HUDEP-2 (cell line): ENCODE data around the gene FBF1.
"Not testable (repeated sequence)": the region's sequence is repeated elsewhere in the genome, so short reads cannot be mapped to it uniquely, and the experiment has no call there.

Source experiments
- DNase-seq, 76 experiments: peaks; one replicate each; lab custom pipeline; 2025; ENCODE audit not compliant: unreplicated experiment in 76 of 76; lab: John Stamatoyannopoulos, UW

Gene FBF1, protein sequence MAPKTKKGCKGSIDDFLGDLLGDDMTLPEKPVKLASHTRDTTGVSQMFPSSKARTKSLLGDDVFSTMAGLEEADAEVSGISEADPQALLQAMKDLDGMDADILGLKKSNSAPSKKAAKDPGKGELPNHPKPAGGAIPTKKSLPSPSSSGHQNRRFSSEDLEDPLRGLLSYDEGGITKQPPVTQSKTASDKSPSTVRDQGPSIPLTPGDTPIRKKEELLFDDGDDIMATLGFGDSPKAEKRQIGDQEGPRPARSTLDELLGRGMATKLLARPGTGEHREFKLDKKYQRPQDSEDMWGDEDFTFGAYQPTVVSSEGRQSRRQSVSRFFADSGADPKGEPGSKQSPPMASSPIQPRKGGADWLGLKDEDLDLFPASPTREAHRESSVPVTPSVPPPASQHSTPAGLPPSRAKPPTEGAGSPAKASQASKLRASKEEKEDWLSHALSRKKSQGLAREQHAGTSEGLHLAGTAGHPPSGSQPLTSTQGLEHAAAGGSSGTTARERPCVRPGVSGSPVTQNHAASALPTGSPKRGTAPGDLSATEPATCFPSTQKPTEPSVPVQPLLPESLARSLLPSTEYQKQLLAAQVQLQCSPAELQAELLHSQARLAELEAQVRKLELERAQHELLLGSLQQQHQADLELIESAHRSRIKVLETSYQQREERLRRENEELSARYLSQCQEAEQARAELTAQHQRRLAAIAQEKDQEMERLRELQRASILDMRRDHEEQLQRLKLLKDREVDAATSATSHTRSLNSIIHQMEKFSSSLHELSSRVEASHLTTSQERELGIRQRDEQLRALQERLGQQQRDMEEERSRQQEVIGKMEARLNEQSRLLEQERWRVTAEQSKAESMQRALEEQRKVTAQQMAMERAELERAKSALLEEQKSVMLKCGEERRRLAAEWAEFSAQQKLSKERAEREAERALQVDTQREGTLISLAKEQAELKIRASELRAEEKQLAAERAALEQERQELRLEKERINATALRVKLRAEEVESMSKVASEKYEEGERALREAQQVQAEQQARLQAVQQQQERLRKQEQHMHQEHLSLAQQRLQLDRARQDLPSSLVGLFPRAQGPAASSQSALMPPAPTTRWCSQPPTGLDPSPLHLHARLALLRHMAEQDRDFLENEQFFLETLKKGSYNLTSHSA

GRCh38 chr17:75940727-75941441 lies at the start of gene FBF1:
Gene FBF1, minus strand, starts transcription at chr17:75941042. Its CDS starts 2,893 bp downstream, at chr17:75938149.
- peak; percentile 18 to 97 (median 87) for DNase-seq

- DNase-seq, result peak in 2 of 76 experiments; percentile 14 to 20
These were observed 46.2 kb upstream of the FBF1 start for GRCh38 chr17:75987041-75987440.

- no peak for DNase-seq
These were observed 45.1 kb upstream of the FBF1 start for GRCh38 chr17:75985986-75986385.

- peak in 65 of 76 experiments; percentile 13 to 87 (median 59) for DNase-seq
These were observed 42.8 kb upstream of the FBF1 start for GRCh38 chr17:75983501-75984181.

GRCh38 chr17:75981019-75981615 lies 40.3 kb upstream of the FBF1 start:
- DNase-seq, result no peak

DNA sequence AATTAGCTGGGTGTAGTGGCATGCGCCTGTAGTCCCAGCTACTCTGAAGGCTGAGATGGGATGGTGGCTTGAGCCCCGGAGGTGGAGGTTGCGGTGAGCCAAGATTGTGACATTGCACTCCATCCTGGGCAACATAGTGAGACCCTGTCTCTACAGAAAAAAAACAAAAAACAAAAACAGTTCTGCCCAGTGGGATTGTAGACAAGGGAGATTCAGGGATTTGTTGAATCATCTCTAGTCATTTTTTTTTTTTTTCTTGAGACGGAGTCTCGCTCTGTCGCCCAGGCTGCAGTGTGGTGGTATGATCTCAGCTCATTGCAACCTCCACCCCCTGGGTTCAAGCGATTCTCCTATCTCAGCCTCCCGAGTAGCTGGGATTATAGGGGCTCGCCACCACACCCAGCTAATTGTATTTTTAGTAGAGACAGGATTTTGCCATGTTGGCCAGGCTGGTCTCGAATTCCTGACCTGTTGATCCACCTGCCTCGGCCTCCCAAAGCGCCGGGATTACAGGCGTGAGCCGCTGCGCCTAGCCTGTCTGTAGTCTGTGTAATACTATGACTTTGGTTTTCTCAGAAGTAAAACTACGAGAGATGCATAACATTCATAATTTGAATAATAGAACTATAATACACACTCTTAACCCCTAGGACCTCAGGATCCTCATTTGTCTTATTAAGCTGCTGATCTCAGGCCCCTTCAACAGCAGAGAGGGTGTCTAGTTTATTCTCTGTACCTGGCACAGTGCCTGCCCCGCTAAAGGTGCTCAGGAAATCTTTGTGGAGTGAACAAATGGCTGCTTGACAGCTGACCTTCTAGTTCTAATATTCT lies 39.6 kb upstream of the FBF1 start:
- no peak for DNase-seq

- peak in 2 of 76 experiments; percentile 47 to 50 for DNase-seq
These were observed 38.9 kb upstream of the FBF1 start for GRCh38 chr17:75979705-75980187.

DNA sequence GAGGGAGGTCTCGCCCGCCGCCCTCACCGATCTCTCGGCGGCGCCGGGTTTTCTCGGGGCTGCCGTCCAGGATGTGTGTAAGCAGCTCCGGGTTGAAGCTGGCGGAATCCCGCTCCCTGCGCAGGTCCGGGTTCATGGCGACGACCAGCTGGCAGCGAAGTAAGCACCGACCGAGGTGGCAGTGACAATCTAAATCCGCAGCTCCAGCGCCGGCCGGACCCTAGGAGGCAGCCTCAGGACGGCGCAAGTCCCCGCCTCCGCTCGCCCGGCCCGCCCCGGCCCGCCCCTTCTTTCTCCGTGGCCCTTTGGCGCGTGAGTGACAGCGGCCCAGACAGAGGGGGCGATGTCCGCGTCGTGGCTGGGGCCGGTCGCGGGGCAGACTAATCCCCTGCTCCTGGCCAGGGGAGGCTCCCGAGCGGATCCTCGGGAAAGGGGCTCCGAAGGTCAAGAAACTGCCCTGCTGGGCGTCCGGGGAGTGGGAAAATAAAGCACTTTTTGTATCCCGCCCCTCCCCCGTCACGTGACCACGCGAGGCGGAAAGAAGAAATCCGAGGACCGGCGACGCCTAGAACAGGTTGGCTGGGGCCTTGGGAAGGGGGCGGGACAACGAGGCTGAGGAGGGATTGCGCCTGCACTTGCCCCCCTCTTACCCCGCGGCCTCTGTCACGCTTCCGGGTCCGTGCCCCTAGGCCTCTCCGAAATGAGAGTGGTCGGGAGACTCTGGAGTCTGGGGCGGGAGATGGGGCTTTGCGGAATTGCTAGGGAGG lies 38.3 kb upstream of the FBF1 start, which contains the start of the genes ACOX1 and TEN1:
Gene ACOX1, minus strand, starts transcription at position 229 of the 767 bp plus-strand sequence. Its CDS starts 93 bp downstream, at position 136.
Gene TEN1, plus strand, starts transcription at position 303 of the 767 bp plus-strand sequence. CDS start 6,953 bp downstream, outside the sequence.
- DNase-seq, result peak in 75 of 76 experiments; percentile 30 to 98 (median 89)

- DNase-seq, result peak in 36 of 76 experiments; percentile 10 to 77 (median 46)
These were observed 35.5 kb upstream of the FBF1 start for GRCh38 chr17:75976175-75976848.

DNA sequence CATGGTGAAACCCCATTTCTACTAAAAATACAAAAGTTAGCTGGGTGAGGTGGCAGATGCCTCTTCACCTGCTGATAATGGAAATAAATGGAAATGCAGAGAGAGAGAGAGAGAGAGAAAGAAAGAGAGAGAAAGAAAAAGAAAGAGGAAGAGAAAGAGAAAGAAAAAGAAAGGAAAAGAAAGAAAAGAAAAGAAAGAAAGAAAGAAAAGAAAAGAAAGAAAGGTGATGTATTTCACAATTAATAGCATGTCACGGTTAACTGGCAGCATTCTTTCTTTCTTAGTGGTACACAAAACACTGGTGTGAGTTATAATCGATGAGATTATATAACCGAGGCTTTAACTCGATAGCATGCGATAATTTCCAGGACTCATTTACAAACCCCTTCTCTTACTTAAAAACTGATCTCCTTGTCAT lies 34.9 kb upstream of the FBF1 start:
- no peak for DNase-seq

DNA sequence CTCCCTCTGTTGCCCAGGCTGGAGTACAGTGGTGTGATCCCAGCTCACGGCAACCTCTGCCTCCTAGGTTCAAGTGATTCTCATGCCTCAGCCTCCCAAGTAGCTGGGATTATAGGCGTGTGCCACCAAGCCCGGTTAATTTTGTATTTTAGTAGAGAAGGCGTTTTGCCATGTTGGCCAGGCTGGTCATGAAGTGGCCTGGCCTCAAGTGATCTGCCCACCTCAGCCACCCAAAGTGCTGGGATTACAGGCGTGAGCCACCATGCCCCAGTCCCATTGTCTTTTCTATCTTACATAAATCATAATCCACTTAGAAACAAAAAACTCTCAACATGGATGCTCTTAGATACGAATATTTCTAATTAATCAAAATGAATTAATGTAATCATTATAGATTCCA lies 34.3 kb upstream of the FBF1 start:
- not testable (repeated sequence) for DNase-seq

DNA sequence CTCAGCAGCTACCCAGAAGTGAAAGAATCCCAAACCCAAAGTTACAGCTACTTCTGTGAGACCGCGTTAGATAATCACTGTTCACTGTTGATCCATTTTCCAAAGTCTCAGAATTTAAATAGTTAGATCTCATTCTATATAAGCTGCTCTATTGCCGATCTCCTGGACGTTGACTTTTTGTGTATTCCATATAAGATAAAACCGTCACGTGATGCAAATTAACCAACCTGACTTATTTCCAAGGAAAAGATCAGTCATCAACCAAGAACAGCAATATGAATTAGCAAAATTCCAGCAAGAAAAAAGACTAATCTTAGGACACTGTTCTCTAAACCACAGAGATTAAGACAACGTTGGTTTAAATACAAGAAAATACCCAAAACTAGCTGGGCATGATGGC lies 29.8 kb upstream of the FBF1 start:
- DNase-seq, result no peak

GRCh38 chr17:75970011-75970523 lies 29.2 kb upstream of the FBF1 start:
- DNase-seq, result peak in 2 of 76 experiments; percentile 17 to 22

- DNase-seq, result not testable (repeated sequence)
These were observed 28.2 kb upstream of the FBF1 start for GRCh38 chr17:75969044-75969443.

DNA sequence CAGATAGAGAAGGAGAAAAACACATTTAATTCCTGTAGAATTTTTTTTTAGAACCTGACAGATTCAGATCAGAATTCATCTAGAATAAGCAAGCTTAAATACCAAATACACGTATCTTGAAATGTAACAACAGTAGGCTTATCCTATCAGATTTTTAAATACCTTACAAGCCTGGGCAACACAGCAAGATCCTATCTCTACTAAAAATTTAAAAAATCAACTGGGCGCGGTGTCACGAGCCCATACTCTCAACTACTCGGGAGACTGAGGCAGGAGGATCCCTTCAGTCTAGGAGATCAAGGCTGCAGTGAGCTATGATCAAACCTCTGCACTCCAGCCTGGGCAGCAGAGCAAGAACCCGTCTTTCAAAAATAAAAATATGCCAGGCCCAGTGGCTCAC lies 24.6 kb upstream of the FBF1 start:
- DNase-seq, result no peak

DNA sequence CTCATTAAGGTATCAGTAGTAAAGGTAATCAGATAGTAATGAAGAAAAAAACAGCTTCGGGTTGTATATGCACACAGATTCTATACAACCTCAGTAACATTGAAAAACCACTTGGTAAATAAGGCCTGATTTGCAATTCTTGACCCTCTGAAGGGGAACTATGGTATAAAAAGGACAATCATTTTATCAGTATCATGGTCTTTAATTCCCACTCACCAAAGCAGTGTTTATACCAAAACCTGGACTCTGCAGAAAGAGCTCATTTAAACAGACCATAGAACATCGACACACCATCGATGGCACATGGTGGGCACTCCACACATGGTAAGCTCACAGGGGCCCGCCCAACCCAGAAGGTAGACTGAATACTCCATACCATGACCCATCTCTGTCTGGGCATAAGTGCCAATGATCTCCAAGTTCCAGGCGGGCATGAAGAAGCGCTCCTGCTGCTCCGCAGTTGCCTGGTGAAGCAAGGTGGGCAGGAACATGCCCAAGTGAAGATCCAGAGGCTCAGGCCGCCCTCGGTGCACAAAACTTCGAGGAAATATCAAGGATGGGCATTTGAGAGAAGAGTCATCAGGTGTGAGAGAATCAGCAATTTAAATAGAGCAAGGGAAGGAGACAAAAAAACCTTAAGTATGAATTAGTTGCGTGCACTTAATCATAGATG lies 19.1 kb upstream of the FBF1 start:
- DNase-seq, result no peak
